SK-N-SH (cell line): ENCODE measurements around the gene SLC25A44. TPM values are rescaled to one million over a fixed set of nuclear protein-coding genes. Genes with fewer than 3 reads are reported as not detected.

Experiments
- CTCF ChIA-PET: fragments of 300-600, 350-600 bp; formaldehyde crosslinking; extraction: SDS; loops from one replicate; lab custom pipeline; 2021; lab: Yijun Ruan, JAX
- POLR2A ChIA-PET: fragments of 350-600 bp; sonication (Branson Sonifier 250); formaldehyde crosslinking; extraction: SDS; loops from one replicate; lab custom pipeline; 2020; ENCODE audit warnings: antibody characterized with exemption, inconsistent platforms; lab: Yijun Ruan, JAX
- DNase-seq: peaks from one replicate; pipeline ENCODE4 v3.0.0; 2012
- H2AFZ ChIP-seq: fragments of 200-600 bp; sonication (generic); 2 replicates; pipeline ENCODE4 v1.8.1; 2016; ENCODE audit warnings: antibody characterized with exemption, mild to moderate bottlenecking, low read depth
- H3F3A ChIP-seq: fragments of 200-600 bp; sonication (generic); replicated peaks from 2 replicates; pipeline ENCODE3; 2016; ENCODE audit warnings: antibody characterized with exemption, mild to moderate bottlenecking; ENCODE audit not compliant: insufficient read depth
- H3K27ac ChIP-seq, 2 experiments: fragments of 200-500 bp in 1 of 2; fragments of 200-600 bp in 1 of 2; sonication (Bioruptor generic) in 1 of 2; sonication (generic), shearing (Covaris generic) in 1 of 2; 2 replicates each; pipeline versions ENCODE4 v1.5.1 to v1.6.1; 2014 to 2016; ENCODE audit warnings: low read depth in 2 of 2, inconsistent platforms in 1 of 2, low read length in 1 of 2, mild to moderate bottlenecking in 1 of 2, mixed read lengths in 1 of 2
- H3K27me3 ChIP-seq: fragments of 200-600 bp; sonication (generic), shearing (Covaris generic); 2 replicates; pipeline ENCODE4 v1.6.1; 2016; ENCODE audit warnings: mixed run types; ENCODE audit not compliant: insufficient read depth
- H3K36me3 ChIP-seq, 2 experiments: fragments of 200-500 bp in 1 of 2; fragments of 200-600 bp in 1 of 2; sonication (Bioruptor generic) in 1 of 2; sonication (generic) in 1 of 2; replicated peaks in 1 of 2; 2 replicates each; pipeline versions ENCODE3 to v1.5.1; 2014 to 2016; ENCODE audit warnings: low read length in 1 of 2, mild to moderate bottlenecking in 1 of 2; ENCODE audit not compliant: insufficient read depth in 2 of 2, control insufficient read depth in 1 of 2
- H3K4me1 ChIP-seq, 2 experiments: fragments of 200-500 bp in 1 of 2; fragments of 200-600 bp in 1 of 2; sonication (Bioruptor generic) in 1 of 2; sonication (generic), shearing (Covaris generic) in 1 of 2; 2 replicates each; pipeline versions ENCODE4 v1.5.1 to v1.6.1; 2014 to 2016; ENCODE audit warnings: low read depth in 1 of 2, low read length in 1 of 2, mixed run types in 1 of 2; ENCODE audit not compliant: insufficient read depth in 2 of 2, control insufficient read depth in 1 of 2
- H3K4me2 ChIP-seq: fragments of 200-600 bp; sonication (generic), shearing (Covaris generic); 2 replicates; pipeline ENCODE4 v1.6.1; 2017; ENCODE audit warnings: mixed run types
- H3K4me3 ChIP-seq, 2 experiments: fragments of 200-500 bp in 1 of 2; fragments of 200-600 bp in 1 of 2; sonication (Bioruptor generic) in 1 of 2; sonication (generic), shearing (Covaris generic) in 1 of 2; 2 replicates each; pipeline versions ENCODE4 v1.5.1 to v1.8.1; 2014 to 2016; ENCODE audit warnings: low read depth in 2 of 2, inconsistent platforms in 1 of 2, low read length in 1 of 2, mild to moderate bottlenecking in 1 of 2, mixed read lengths in 1 of 2, moderate library complexity in 1 of 2
- H3K79me2 ChIP-seq: fragments of 200-600 bp; sonication (generic); 2 replicates; pipeline ENCODE4 v1.8.1; 2017; ENCODE audit warnings: mild to moderate bottlenecking; ENCODE audit not compliant: insufficient read depth
- H3K9ac ChIP-seq: fragments of 200-600 bp; sonication (generic); 2 replicates; pipeline ENCODE4 v1.6.1; 2017; ENCODE audit warnings: mixed run types
- H3K9me2 ChIP-seq: fragments of 200-600 bp; sonication (generic); 2 replicates; pipeline ENCODE4 v1.6.1; 2017; ENCODE audit warnings: mixed run types
- H3K9me3 ChIP-seq: fragments of 200-600 bp; sonication (generic); 2 replicates; pipeline ENCODE4 v1.6.1; 2017; ENCODE audit warnings: mixed run types, mild to moderate bottlenecking, moderate library complexity
- H4K20me1 ChIP-seq: fragments of 200-600 bp; sonication (generic); 2 replicates; pipeline ENCODE4 v1.6.1; 2017; ENCODE audit warnings: mild to moderate bottlenecking, mixed run types; ENCODE audit not compliant: insufficient read depth
- CHD2 ChIP-seq: fragments of 150-350 bp; IDR thresholded peaks from 2 replicates; pipeline ENCODE4 v1.6.1; 2018; ENCODE audit warnings: low read length; ENCODE audit not compliant: partially characterized antibody
- FOXM1 ChIP-seq: IDR thresholded peaks from 2 replicates; pipeline ENCODE4 v1.4.0; 2012; ENCODE audit warnings: low read depth, mild to moderate bottlenecking
- GABPA ChIP-seq: IDR thresholded peaks from 2 replicates; pipeline ENCODE4 v1.4.0; 2012; ENCODE audit warnings: low read depth, mild to moderate bottlenecking
- MXI1 ChIP-seq: IDR thresholded peaks from 2 replicates; pipeline ENCODE4 v1.6.1; 2012; ENCODE audit warnings: mild to moderate bottlenecking, low read depth, low read length, improper control_type of control experiment
- NRF1 ChIP-seq: IDR thresholded peaks from 2 replicates; pipeline ENCODE4 v1.6.1; 2012; ENCODE audit warnings: low read depth, mild to moderate bottlenecking, low read length
- POLR2AphosphoS5 ChIP-seq: IDR thresholded peaks from 2 replicates; pipeline ENCODE4 v1.6.1; 2012; ENCODE audit warnings: low read depth, low read length
- TCF12 ChIP-seq: IDR thresholded peaks from 2 replicates; pipeline ENCODE4 v1.4.0; 2012
- TEAD4 ChIP-seq: IDR thresholded peaks from 2 replicates; pipeline ENCODE4 v1.4.0; 2012; ENCODE audit warnings: mild to moderate bottlenecking, borderline replicate concordance; ENCODE audit not compliant: insufficient read depth
- USF1 ChIP-seq: IDR thresholded peaks from 2 replicates; pipeline ENCODE4 v1.4.0; 2012; ENCODE audit warnings: low read depth, borderline replicate concordance
- WGBS: methylation state at CpG from one replicate; pipeline ENCODE4 v1.1.6; 2017; ENCODE audit warnings: low lambda C conversion rate; 5-methylcytosine and 5-hydroxymethylcytosine counted together
- polyA plus RNA-seq, 3 experiments: library from polyadenylated mRNA; depleted of rRNA; stranded (reverse); fragments of >200 nt; gene quantifications; 2 replicates each; pipeline ENCODE4 v1.2.3, GENCODE V29; 2012
- TF ChIP-seq, protein P1 (sequence below): IDR thresholded peaks from 2 replicates; pipeline ENCODE4; 2012
- TF ChIP-seq, protein P2 (sequence below): fragments of 200-600 bp; sonication (generic); IDR thresholded peaks from 2 replicates; pipeline ENCODE4 v1.6.1; 2017; ENCODE audit warnings: antibody characterized with exemption, mild to moderate bottlenecking, moderate library complexity
- TF ChIP-seq, protein P3 (sequence below): IDR thresholded peaks from 2 replicates; pipeline ENCODE4 v1.6.1; 2012; ENCODE audit warnings: mild to moderate bottlenecking, low read depth, low read length, moderate library complexity

SLC25A44 gene
- polyA plus RNA-seq, 1 of the 3 experiments (the other 2 are of a cell fraction), result 28.5 TPM

GRCh38 chr1:156164125-156164831, 29.6 kb upstream of the SLC25A44 start:
- no peak for DNase-seq
- ChIA-PET CTCF (interaction anchor here (1.0 to 2.2 kb wide), 8 partner anchors 9 to 95 kb away, joined by 3 to 7 read pairs (median 5); no protein-coding TSS in a partner anchor), POLR2A (no interaction called here)
- H4K20me1 ChIP-seq, result no peaks in the 10 kb centered on the region
- H3K79me2 ChIP-seq, result no peaks in the 10 kb centered on the region
- no peak overlapping the region for H3K27ac ChIP-seq
- no peaks in the 10 kb centered on the region for H3K9me2 ChIP-seq
- no peak overlapping the region for H3K4me2 ChIP-seq
- H3K9me3 ChIP-seq, result no peaks in the 10 kb centered on the region
- H3K27me3 ChIP-seq, result no peaks in the 10 kb centered on the region
- H3K36me3 ChIP-seq, result no peaks in the 10 kb centered on the region
- H2AFZ ChIP-seq, result no peak overlapping the region
- H3F3A ChIP-seq, result no peaks in the 10 kb centered on the region
- H3K4me3 ChIP-seq, result no peak overlapping the region
- no peak for TF ChIP-seq POLR2AphosphoS5
- TF ChIP-seq USF1, result no peak
- TF ChIP-seq, protein P1, sequence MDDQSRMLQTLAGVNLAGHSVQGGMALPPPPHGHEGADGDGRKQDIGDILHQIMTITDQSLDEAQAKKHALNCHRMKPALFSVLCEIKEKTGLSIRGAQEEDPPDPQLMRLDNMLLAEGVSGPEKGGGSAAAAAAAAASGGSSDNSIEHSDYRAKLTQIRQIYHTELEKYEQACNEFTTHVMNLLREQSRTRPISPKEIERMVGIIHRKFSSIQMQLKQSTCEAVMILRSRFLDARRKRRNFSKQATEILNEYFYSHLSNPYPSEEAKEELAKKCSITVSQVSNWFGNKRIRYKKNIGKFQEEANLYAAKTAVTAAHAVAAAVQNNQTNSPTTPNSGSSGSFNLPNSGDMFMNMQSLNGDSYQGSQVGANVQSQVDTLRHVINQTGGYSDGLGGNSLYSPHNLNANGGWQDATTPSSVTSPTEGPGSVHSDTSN, result no peak
- TF ChIP-seq, protein P2, sequence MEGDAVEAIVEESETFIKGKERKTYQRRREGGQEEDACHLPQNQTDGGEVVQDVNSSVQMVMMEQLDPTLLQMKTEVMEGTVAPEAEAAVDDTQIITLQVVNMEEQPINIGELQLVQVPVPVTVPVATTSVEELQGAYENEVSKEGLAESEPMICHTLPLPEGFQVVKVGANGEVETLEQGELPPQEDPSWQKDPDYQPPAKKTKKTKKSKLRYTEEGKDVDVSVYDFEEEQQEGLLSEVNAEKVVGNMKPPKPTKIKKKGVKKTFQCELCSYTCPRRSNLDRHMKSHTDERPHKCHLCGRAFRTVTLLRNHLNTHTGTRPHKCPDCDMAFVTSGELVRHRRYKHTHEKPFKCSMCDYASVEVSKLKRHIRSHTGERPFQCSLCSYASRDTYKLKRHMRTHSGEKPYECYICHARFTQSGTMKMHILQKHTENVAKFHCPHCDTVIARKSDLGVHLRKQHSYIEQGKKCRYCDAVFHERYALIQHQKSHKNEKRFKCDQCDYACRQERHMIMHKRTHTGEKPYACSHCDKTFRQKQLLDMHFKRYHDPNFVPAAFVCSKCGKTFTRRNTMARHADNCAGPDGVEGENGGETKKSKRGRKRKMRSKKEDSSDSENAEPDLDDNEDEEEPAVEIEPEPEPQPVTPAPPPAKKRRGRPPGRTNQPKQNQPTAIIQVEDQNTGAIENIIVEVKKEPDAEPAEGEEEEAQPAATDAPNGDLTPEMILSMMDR, result no peak
- TF ChIP-seq FOXM1, result no peak
- TF ChIP-seq, protein P3, sequence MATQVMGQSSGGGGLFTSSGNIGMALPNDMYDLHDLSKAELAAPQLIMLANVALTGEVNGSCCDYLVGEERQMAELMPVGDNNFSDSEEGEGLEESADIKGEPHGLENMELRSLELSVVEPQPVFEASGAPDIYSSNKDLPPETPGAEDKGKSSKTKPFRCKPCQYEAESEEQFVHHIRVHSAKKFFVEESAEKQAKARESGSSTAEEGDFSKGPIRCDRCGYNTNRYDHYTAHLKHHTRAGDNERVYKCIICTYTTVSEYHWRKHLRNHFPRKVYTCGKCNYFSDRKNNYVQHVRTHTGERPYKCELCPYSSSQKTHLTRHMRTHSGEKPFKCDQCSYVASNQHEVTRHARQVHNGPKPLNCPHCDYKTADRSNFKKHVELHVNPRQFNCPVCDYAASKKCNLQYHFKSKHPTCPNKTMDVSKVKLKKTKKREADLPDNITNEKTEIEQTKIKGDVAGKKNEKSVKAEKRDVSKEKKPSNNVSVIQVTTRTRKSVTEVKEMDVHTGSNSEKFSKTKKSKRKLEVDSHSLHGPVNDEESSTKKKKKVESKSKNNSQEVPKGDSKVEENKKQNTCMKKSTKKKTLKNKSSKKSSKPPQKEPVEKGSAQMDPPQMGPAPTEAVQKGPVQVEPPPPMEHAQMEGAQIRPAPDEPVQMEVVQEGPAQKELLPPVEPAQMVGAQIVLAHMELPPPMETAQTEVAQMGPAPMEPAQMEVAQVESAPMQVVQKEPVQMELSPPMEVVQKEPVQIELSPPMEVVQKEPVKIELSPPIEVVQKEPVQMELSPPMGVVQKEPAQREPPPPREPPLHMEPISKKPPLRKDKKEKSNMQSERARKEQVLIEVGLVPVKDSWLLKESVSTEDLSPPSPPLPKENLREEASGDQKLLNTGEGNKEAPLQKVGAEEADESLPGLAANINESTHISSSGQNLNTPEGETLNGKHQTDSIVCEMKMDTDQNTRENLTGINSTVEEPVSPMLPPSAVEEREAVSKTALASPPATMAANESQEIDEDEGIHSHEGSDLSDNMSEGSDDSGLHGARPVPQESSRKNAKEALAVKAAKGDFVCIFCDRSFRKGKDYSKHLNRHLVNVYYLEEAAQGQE, result no peak
- no peak for TF ChIP-seq MXI1
- no peak for TF ChIP-seq TCF12
- no peak for TF ChIP-seq GABPA
- no peak for TF ChIP-seq TEAD4
- no peak for TF ChIP-seq NRF1
- no peak for TF ChIP-seq CHD2
- H3K9ac ChIP-seq, result no peak overlapping the region
- H3K4me1 ChIP-seq, result peaks cover 3 to 18% of the 10 kb centered on the region in 2 experiments; a peak in 2 of 4 replicates
- WGBS, result 92% methylated on average over 6 of the region's 6 CpGs
